ENCODE measurements around the gene IMMP2L. TPM values are rescaled to one million over a fixed set of nuclear protein-coding genes. Genes with fewer than 3 reads are reported as not detected.
"Not testable (repeated sequence)": the region's sequence is repeated elsewhere in the genome, so short reads cannot be mapped to it uniquely, and the experiment has no call there.

The IMMP2L gene
- total RNA-seq, 1 donor from 2014 or later = 17.1 TPM

DNA sequence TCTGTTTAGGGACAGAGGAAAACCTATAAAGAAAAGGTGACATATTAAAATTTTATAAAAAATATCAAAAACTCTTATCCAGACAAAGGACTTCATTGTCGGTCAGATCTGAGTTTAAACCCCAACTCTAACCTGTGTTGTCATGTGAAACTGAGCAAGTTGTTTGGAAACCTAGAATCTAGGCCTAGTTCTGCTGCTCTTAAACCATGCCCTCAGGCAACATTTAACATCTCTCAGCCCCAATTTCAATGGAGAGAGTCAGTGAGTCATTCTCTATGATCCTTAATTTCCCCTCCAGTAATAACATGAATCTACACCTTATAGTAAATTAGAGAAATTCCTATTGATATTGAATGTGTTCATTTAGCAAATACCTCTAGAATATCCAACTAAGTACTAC, 192.3 kb downstream of the IMMP2L start:
- DNase-seq = no peak
- intact Hi-C loops (cut with micrococcal nuclease) = no loop called here
- no peak for ATAC-seq

DNA sequence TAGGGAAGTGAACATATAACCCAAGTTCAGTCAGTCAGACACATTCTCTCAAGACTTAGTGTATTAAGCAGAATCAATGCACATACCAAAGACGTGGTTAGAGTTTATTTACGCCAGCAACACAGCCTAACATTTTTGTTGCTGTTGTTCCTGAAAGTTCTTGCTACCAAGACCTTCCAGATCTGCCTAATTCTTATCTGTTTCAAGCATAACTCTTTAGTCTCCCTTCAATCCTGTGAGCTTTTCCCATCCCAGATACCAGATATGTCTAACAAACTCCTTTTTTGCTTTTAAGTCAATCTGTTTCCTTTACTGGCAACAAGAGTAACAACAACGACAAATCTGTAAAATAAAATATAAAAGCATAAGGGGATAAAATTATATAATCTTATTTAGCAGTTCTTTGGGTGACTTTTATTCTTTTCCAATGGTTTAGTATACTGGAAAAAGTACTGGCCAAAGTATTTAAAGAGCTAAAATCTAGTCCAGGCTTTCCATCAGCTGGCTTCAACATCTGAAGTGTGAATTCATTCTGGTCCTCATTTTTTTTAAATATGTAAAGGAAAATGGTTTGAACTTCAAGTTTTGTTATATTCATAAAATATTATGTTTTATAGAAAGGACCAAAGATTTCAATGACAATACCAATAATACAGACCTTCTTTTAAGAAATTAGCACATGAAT, 193.8 kb downstream of the IMMP2L start:
- no peak for ATAC-seq
- no peak for DNase-seq
- intact Hi-C loops (cut with micrococcal nuclease) = no loop called here

DNA sequence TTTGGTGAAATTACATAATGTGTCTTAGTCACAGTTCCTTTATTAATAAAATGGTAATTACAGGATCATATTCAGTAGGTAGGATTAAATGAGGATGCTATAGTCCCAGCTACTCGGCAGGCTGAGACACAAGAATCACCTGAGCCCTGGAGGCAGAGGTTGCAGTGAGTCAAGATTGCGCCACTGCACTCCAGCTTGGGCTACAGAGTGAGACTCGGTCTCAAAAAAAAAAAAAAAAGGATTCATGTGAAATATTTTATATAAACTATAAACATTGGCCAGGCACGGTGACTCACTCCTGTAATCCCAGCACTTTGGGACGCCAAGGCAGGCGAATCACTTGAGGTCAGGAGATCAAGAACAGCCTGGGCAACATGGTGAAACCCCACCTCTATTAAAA, 197.9 kb downstream of the IMMP2L start:
- no peak for DNase-seq
- no peak for ATAC-seq
- intact Hi-C loops (cut with micrococcal nuclease) = no loop called here

- intact Hi-C loops (cut with micrococcal nuclease) = no loop called here
- DNase-seq = no peak
- ATAC-seq = no peak
These were observed 199.2 kb downstream of the IMMP2L start for GRCh38 chr7:111363099-111363498.

DNA sequence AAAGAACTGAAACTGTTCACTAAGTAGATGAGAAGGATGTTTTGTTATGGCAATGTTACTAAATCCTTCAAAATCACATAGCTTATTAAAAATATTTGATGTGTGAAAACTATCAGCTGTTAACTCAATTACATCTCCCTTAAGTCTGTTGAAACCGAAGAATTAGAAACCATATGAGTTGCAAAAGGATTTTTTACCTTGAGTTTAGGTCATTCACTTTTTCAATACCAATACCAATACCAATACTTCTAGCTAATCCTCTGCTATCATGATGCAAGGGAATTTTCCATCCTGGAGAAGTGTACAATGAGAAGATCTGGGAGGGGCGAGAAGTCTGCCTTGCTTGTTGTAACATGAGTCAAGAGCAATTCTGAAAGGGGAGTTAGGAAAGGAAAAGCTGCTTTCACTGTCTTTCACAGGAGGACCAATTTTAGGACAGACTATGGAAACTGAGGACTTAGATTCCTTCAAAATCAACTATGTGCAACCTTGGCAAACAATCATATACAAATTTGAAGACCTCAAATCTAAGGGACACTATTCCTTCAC, 199.7 kb downstream of the IMMP2L start:
- intact Hi-C loops (cut with micrococcal nuclease) = no loop called here
- DNase-seq (no peak), ATAC-seq (no peak)

DNA sequence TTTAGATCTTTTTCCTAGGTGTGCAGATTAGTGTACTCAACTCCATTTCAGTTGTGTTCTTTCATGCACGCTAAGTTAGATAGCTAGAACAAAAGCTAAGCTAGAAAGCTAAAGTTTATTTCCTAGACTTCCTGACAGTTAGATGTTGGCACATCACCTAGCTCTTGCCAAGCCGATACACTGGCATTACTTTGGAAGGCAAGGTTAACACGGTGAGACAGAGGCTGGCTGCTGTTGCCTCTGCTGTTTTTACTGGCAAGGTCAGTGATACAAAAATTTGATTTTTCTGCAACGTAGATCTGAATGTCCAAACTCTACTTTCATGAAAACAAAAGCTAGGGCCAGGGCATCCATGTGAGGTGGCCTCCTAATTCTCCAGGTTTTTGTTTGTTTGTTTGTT, 203.4 kb downstream of the IMMP2L start:
- ATAC-seq (no peak), DNase-seq (no peak)
- intact Hi-C loops (cut with micrococcal nuclease) = no loop called here

DNA sequence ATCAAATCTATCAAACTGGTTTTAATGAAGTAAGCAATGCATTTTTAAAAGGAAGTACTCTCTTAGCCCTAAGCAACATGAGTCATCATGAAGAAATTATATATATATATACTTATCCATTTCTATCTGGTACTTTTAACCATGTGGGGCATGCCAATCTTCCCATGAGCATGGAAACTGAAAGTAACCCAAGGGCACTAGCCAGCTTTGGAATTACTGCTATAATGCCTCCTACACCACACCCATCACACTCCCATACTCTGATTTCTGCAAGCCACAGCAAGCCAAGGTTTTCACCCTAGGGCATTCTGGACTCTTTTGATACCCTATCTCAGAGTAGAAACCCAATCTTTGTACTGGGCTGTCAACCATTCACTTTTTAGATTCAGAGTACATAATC, 204.6 kb downstream of the IMMP2L start:
- DNase-seq (no peak), ATAC-seq (no peak)
- intact Hi-C loops (cut with micrococcal nuclease) = no loop called here

DNA sequence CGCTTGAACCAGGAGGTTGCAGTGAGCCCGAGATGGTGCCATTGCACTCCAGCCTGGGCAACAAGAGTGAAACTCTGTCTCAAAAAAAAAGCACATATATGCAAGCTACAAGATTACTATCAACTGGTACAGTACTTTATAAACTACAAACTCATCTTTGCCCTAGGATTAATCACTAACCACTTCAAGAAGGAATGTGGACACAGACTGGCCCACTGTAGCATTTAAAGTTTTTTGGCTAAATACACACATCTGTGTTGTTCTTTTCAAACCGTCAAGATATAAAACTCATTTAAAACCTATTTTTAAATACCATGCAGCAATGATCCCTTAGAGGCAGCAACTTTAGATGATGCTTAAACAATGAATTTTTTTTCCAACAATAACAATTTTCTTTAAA, 205.4 kb downstream of the IMMP2L start:
- intact Hi-C loops (cut with micrococcal nuclease) = no loop called here
- DNase-seq = no peak
- no peak for ATAC-seq

DNA sequence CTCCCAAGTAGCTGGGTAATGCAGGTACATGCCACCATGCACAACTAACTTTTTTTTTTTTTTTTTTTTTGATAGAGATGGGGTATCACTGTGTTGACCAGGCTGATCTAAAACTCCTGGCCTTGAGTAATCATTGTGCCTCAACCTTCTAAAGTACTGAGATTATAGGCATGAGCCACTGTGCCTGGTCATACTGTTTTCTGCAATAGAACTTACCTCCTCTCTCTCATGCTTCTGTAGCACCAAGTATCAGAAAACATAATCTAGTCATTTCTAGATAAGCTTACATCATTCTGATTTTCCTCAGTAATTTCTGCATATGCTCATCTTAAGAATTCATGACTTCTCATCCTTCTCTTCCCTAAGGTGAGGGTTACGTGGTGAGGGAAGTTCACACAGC, 210.0 kb downstream of the IMMP2L start:
- ATAC-seq = no peak
- intact Hi-C loops (cut with micrococcal nuclease) = no loop called here

DNA sequence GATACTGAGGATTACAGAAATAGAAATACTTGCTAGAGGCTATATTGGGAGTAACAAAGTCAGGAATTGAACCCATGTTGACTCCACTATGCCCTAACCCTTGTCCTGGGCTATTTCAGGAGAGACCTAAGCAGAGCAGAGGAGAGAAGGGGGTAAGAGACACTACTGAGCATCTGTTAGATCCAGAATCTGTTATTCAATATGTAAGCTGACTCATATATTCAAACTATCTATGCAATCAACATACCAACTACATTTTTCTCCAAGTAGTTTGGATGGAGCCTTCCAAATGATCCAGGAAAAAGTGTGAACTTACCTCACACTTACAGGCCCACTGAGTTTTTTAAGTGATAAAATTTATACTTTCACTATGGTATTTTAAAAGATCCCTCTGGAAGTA, 216.1 kb downstream of the IMMP2L start:
- no peak for ATAC-seq
- intact Hi-C loops (cut with micrococcal nuclease) = no loop called here

More for the DNA sequence above, 210.0 kb downstream of the IMMP2L start:
- DNase-seq = no peak

GRCh38 chr7:111343017-111343416, 219.3 kb downstream of the IMMP2L start:
- ATAC-seq = no peak
- intact Hi-C loops (cut with micrococcal nuclease) = no loop called here
- DNase-seq = no peak

More for the DNA sequence above, 216.1 kb downstream of the IMMP2L start:
- no peak for DNase-seq

- no peak for ATAC-seq
- intact Hi-C loops (cut with micrococcal nuclease) = no loop called here
- no peak for DNase-seq
These were observed 223.3 kb downstream of the IMMP2L start for GRCh38 chr7:111339006-111339405.

GRCh38 chr7:111333010-111333409, 229.3 kb downstream of the IMMP2L start:
- ATAC-seq (no peak), DNase-seq (no peak)
- intact Hi-C loops (cut with micrococcal nuclease) = no loop called here

DNA sequence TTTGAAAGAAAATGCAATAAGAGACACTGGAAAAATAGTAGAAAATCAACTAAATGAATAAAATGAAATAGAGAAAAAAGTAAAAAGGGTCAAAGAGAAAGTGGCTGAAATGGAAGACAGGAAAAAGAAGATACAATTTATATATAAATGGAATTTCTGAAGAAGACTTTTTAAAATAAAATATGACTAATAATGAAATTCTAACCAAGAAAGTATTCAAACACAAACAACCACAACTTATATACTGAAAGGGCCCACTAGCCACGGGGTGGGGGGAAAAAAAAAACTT, 232.1 kb downstream of the IMMP2L start:
- intact Hi-C loops (cut with micrococcal nuclease) = no loop called here
- DNase-seq (no peak), ATAC-seq (no peak)

GRCh38 chr7:111329367-111330234, 232.7 kb downstream of the IMMP2L start:
- ATAC-seq (no peak), DNase-seq (no peak)
- intact Hi-C loops (cut with micrococcal nuclease) = no loop called here

DNA sequence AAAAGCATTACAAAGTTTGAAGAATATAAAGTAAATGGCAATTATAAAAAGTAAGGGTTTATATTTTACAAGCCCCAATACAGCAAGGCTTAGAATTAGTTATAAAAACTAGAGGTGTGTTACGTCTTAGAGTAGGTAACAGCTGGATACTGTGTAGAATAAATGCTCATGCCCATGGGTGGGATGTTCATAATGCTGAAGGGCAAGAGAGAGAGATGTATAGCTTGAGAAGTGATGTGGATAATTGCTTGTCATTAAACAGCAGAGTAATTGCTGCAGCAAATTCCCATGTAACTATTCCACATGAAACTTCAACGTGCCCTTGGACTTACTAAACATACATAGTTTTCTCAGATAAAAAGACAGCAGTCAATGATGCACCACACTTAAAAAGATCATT, 233.8 kb downstream of the IMMP2L start:
- ATAC-seq (no peak), DNase-seq (no peak)
- intact Hi-C loops (cut with micrococcal nuclease) = no loop called here

DNA sequence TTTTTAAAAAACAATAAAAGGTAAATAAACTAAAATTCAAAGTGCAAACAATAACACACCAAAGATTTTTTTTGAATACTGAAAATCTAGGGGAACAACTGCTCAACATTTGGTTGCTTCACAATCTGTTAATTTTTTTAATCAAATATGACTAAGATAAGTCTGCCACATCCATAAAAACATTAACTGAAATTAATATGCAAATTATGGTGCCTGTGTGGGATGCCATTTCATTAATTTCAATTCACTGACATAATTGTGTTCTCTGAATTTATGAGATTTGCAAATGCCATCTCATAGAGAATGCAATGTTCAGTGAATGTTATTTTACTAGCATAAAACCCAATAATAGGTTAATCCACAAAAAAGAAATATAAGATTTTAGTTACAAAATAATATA, 237.5 kb downstream of the IMMP2L start:
- intact Hi-C loops (cut with micrococcal nuclease) = no loop called here
- DNase-seq = no peak
- ATAC-seq = no peak

DNA sequence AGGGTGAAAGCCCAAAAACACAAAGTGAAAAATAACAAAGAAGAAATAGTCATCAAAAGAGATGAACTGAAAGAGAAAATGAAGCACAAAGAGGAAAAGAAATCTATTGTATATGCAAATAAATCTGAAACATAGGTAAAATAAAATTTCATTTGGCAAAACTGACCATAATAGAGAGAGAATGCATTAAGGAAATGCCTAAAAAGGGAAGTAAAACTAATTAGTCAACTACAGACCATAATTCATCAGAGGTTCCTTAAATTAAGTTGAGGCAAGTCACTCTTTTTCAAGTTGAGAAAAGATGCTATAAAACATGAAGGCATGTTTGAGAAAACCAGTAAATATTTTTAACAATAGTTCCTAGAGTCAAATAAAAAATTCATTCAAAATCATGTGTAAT, 238.1 kb downstream of the IMMP2L start:
- ATAC-seq (no peak), DNase-seq (no peak)
- intact Hi-C loops (cut with micrococcal nuclease) = no loop called here

- DNase-seq; intact Hi-C loops (cut with micrococcal nuclease); ATAC-seq: not testable (repeated sequence)
These were observed 238.6 kb downstream of the IMMP2L start for GRCh38 chr7:111323670-111324069.

DNA sequence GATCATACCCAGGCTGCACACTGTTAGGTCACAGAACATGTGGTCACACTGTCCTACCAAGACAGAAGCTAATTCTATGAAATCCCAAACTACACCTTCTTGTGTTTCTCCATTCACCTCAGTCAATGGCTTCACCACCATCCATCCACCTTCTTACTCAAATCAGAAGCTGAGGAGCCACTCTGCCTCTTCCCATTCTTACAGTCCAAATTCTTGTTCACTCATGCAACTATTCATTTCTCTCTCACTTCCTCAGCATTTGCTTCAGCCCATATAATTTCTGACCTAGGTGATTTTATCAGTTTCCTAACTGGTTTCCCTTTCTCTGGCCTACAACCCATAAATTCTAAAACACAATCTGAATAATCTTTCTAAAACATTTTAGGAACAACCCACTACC, 242.2 kb downstream of the IMMP2L start:
- intact Hi-C loops (cut with micrococcal nuclease) = no loop called here
- no peak for DNase-seq
- no peak for ATAC-seq

GRCh38 chr7:111312966-111313365, 249.3 kb downstream of the IMMP2L start:
- DNase-seq (no peak), ATAC-seq (no peak)
- intact Hi-C loops (cut with micrococcal nuclease) = no loop called here

Measured in left ventricle myocardium superior (tissue), 1 donor.